Psoas muscle (tissue), 8 donors: Measurements from ENCODE around the gene SEMA4D. TPM values are rescaled to one million over a fixed set of nuclear protein-coding genes. Genes with fewer than 3 reads are reported as not detected.
A peak's percentile ranks its signal among the peaks of the same experiment; 100 is the strongest.

Experiments
- ATAC-seq, 4 donors: fragments of 200-7000 bp; cut with Tn5 transposase; one replicate each; pipeline ENCODE4 v1.9.1; 2020; ENCODE audit warnings: moderate library complexity in 3 of 4, mild to moderate bottlenecking in 2 of 4
- DNase-seq, 2 donors: peaks; one replicate each; pipeline ENCODE4 v3.0.0-alpha.2; 2020
- H3K27ac ChIP-seq: fragments of 200-600 bp; one replicate; pipeline ENCODE4 v1.8.0; 2022
- H3K27me3 ChIP-seq, 3 donors: fragments of 200-600 bp in 1 of 3; one replicate each; pipeline versions ENCODE4 v1.6.1 to v1.8.0; 2013 to 2022; ENCODE audit warnings: low read length in 2 of 3, mild to moderate bottlenecking in 2 of 3, moderate library complexity in 1 of 3; ENCODE audit not compliant: insufficient read depth in 3 of 3
- H3K36me3 ChIP-seq, 2 donors: fragments of 200-600 bp in 1 of 2; one replicate each; pipeline versions ENCODE4 v1.6.1 to v1.8.0; 2013 to 2022; ENCODE audit warnings: low read depth in 1 of 2, mild to moderate bottlenecking in 1 of 2, moderate library complexity in 1 of 2; ENCODE audit not compliant: insufficient read depth in 1 of 2
- H3K4me1 ChIP-seq: fragments of 200-600 bp; one replicate; pipeline ENCODE4 v1.8.0; 2022
- H3K4me3 ChIP-seq: fragments of 200-600 bp; one replicate; pipeline ENCODE4 v1.8.0; 2022; ENCODE audit warnings: mild to moderate bottlenecking
- H3K9me3 ChIP-seq: fragments of 200-600 bp; one replicate; pipeline ENCODE4 v1.8.0; 2022
- CTCF ChIP-seq: fragments of 200-600 bp; IDR thresholded peaks from one replicate; pipeline ENCODE4 v1.8.0; 2022; ENCODE audit warnings: antibody characterized with exemption
- WGBS, 3 donors: extraction: QIAGEN DNeasy Blood & Tissue Kit; methylation state at CpG; one replicate each; pipeline versions ENCODE4 v1.1.6 to v1.1.7; 2013; 5-methylcytosine and 5-hydroxymethylcytosine counted together
- intact Hi-C, 2 donors: fragments of 100-400 bp; cut with DNase I; formaldehyde crosslinking; loops; one replicate each; pipeline versions ENCODE4 v1.11.0 to v1.14.2; 2022
- polyA plus RNA-seq, 3 donors: library from polyadenylated mRNA; stranded (reverse); fragments of 200-250 nt; gene quantifications; one replicate each; pipeline ENCODE4 v1.2.3, GENCODE V29; 2013
- total RNA-seq, 4 donors: library from RNA; stranded (reverse); fragmentation: NEBNext Ultra II Directional in 2 of 4; extraction: Animal tissue kit (Norgen Biotek cat#: 25700) in 2 of 4; gene quantifications; one replicate each; pipeline versions ENCODE4 v1.2.1 to v1.2.4, GENCODE V29; 2021 to 2023
- donor health status: healthy with polysubstance abuse.
- donor health status: DM: no; HTN: no; CAD: no; lungs with moderate emphysema.
- donor health status: Bipolar disorder and iron deficiency.
- donor health status: healthy.
- donor health status: DM: yes; HTN: yes; CAD: no.
- donor health status: DM: no; HTN: no; CAD: no.
- donor health status: DM: no; HTN: no; CAD: no.
- donor health status: DM: yes; HTN: yes; CAD: no.

SEMA4D gene
- total and polyA plus RNA-seq, 7 donors = 9.3 to 111 (median 32.1) TPM

- Histone ChIP-seq H3K27me3 (no peaks in the 10 kb centered on the region), H3K36me3 (peaks cover 14 to 99% of the 10 kb centered on the region in 2 donors), H3K27ac (peak overlapping the region; percentile 34), H3K4me1 (peaks cover 27% of the 10 kb centered on the region), H3K4me3 (no peak overlapping the region), H3K9me3 (no peaks in the 10 kb centered on the region)
- ATAC-seq (no peak), DNase-seq (no peak)
- intact Hi-C loops = no loop called here
- 95 to 98% (median 96%) methylated on average over 6 of the region's 6 CpGs for WGBS, 3 donors
- no peak for TF ChIP-seq CTCF
These were observed 143.4 kb downstream of the SEMA4D start for GRCh38 chr9:89354471-89354870.

- no peak for ATAC-seq
- intact Hi-C loops = no loop called here
These were observed 143.9 kb downstream of the SEMA4D start for GRCh38 chr9:89353989-89354388.

GRCh38 chr9:89352874-89353649 lies 144.9 kb downstream of the SEMA4D start:
- ATAC-seq (no peak), DNase-seq (no peak)
- H3K4me3 ChIP-seq = no peak overlapping the region
- 81 to 92% (median 87%) methylated on average over 8 of the region's 8 CpGs for WGBS, 3 donors
- peaks cover 16% of the 10 kb centered on the region for H3K4me1 ChIP-seq
- peaks cover 13 to 99% of the 10 kb centered on the region in 2 donors for H3K36me3 ChIP-seq
- no peaks in the 10 kb centered on the region for H3K9me3 ChIP-seq
- no peaks in the 10 kb centered on the region for H3K27me3 ChIP-seq
- TF ChIP-seq CTCF = no peak
- intact Hi-C loops = no loop called here
- H3K27ac ChIP-seq = peak overlapping the region; percentile 68

More at GRCh38 chr9:89353989-89354388, 143.9 kb downstream of the SEMA4D start:
- Histone ChIP-seq H3K36me3 (peaks cover 13 to 99% of the 10 kb centered on the region in 2 donors), H3K27me3 (no peaks in the 10 kb centered on the region), H3K4me1 (peaks cover 22% of the 10 kb centered on the region), H3K27ac (peak overlapping the region; percentile 34), H3K4me3 (no peak overlapping the region), H3K9me3 (no peaks in the 10 kb centered on the region)
- 78 to 86% (median 80%) methylated on average over 3 of the region's 3 CpGs for WGBS, 3 donors
- DNase-seq = no peak
- no peak for TF ChIP-seq CTCF

- DNase-seq = no peak
- WGBS, 3 donors = 37 to 48% (median 39%) methylated on average over 3 of the region's 3 CpGs
- intact Hi-C loops = no loop called here
These were observed 145.5 kb downstream of the SEMA4D start for GRCh38 chr9:89352451-89352850.

More at GRCh38 chr9:89352451-89352850, 145.5 kb downstream of the SEMA4D start:
- no peak overlapping the region for H3K4me3 ChIP-seq
- peaks cover 16% of the 10 kb centered on the region for H3K4me1 ChIP-seq
- TF ChIP-seq CTCF = no peak
- peak overlapping the region; percentile 68 for H3K27ac ChIP-seq
- ATAC-seq = no peak
- H3K27me3 ChIP-seq = no peaks in the 10 kb centered on the region
- peaks cover 13 to 99% of the 10 kb centered on the region in 2 donors for H3K36me3 ChIP-seq
- H3K9me3 ChIP-seq = no peaks in the 10 kb centered on the region
